ENCODE measurements around the gene IFI16. TPM values are rescaled to one million over a fixed set of nuclear protein-coding genes. Genes with fewer than 3 reads are reported as not detected.
"Not testable (repeated sequence)": the region's sequence is repeated elsewhere in the genome, so short reads cannot be mapped to it uniquely, and the experiment has no call there.

IFI16 gene
- total RNA-seq, 1 experiment from 2014 or later = 103 TPM

GRCh38 chr1:159098596-159098995, 88.9 kb downstream of the IFI16 start:
- DNase-seq (ENCODE audit: low read depth) = no peak

GRCh38 chr1:159100589-159100988, 90.9 kb downstream of the IFI16 start:
- DNase-seq (ENCODE audit: low read depth) = no peak

GRCh38 chr1:159103021-159103420, 93.3 kb downstream of the IFI16 start:
- DNase-seq (ENCODE audit: low read depth) = not testable (repeated sequence)

Other genes starting within 250 kb of the IFI16 start
- not detected in 2 replicates for gene OR6N1, start 237.7 kb upstream of the IFI16 start, total RNA-seq (2014; rRNA removed; shearing (Covaris generic))
- gene OR6N2, start 228.7 kb upstream of the IFI16 start, total RNA-seq (2014; rRNA removed; shearing (Covaris generic)) = not detected in 2 replicates
- not detected in 2 replicates for gene MNDA, start 178.6 kb upstream of the IFI16 start, total RNA-seq (2014; rRNA removed; shearing (Covaris generic))
- gene PYHIN1, start 78.4 kb upstream of the IFI16 start, total RNA-seq (2014; rRNA removed; shearing (Covaris generic)) = not detected in 2 replicates
- gene AIM2, start 66.9 kb downstream of the IFI16 start, total RNA-seq (2014; rRNA removed; shearing (Covaris generic)) = 1.7 TPM in 1 of 2 replicates, not detected in the other
- 0.47 and 0.54 TPM in 2 replicates for gene CADM3, start 161.7 kb downstream of the IFI16 start, total RNA-seq (2014; rRNA removed; shearing (Covaris generic))
- not detected in 2 replicates for gene ACKR1, start 195.0 kb downstream of the IFI16 start, total RNA-seq (2014; rRNA removed; shearing (Covaris generic))

Data from M059J (cell line).